SH-SY5Y (cell line): ENCODE measurements around the gene GABRR2.

ENCODE experiments used
- GATA2 ChIP-seq: IDR thresholded peaks from 2 replicates; pipeline ENCODE4 v1.6.1; 2011; ENCODE audit warnings: mild to moderate bottlenecking, low read depth, low read length
- GATA3 ChIP-seq: IDR thresholded peaks from 2 replicates; pipeline ENCODE4 v1.6.1; 2011; ENCODE audit warnings: low read depth, mild to moderate bottlenecking, low read length, moderate library complexity

GABRR2 gene

GRCh38 chr6:89350281-89350966, 35.3 kb upstream of the GABRR2 start:
- TF ChIP-seq GATA2, result no peak
- no peak for TF ChIP-seq GATA3

GRCh38 chr6:89348372-89348771, 33.3 kb upstream of the GABRR2 start:
- TF ChIP-seq GATA3 (no peak), GATA2 (no peak)

- TF ChIP-seq GATA3 (no peak), GATA2 (no peak)
Measured at GRCh38 chr6:89347825-89348224, 32.7 kb upstream of the GABRR2 start.

GRCh38 chr6:89346433-89346832, 31.3 kb upstream of the GABRR2 start:
- TF ChIP-seq GATA2 (no peak), GATA3 (no peak)

GRCh38 chr6:89339565-89339964, 24.5 kb upstream of the GABRR2 start:
- no peak for TF ChIP-seq GATA3
- no peak for TF ChIP-seq GATA2

GRCh38 chr6:89335164-89335563, 20.1 kb upstream of the GABRR2 start:
- no peak for TF ChIP-seq GATA2
- TF ChIP-seq GATA3, result no peak

GRCh38 chr6:89330910-89331309, 15.8 kb upstream of the GABRR2 start:
- TF ChIP-seq GATA3, result 0 out of 2 replicates have a peak, but pooled peaks have one; percentile 51
- TF ChIP-seq GATA2, result peak; percentile 38; the same call in 1 of the 2 replicates

- TF ChIP-seq GATA3, result no peak
- TF ChIP-seq GATA2, result no peak
Measured at GRCh38 chr6:89328976-89329375, 13.9 kb upstream of the GABRR2 start.

- TF ChIP-seq GATA2 (no peak), GATA3 (no peak)
Measured at GRCh38 chr6:89324304-89324703, 9.2 kb upstream of the GABRR2 start.

- no peak for TF ChIP-seq GATA3
- no peak for TF ChIP-seq GATA2
Measured at GRCh38 chr6:89323511-89323971, 8.4 kb upstream of the GABRR2 start.

- TF ChIP-seq GATA2, result no peak
- no peak for TF ChIP-seq GATA3
Measured at GRCh38 chr6:89321131-89321970, 6.3 kb upstream of the GABRR2 start.

- no peak for TF ChIP-seq GATA3
- TF ChIP-seq GATA2, result no peak
Measured at GRCh38 chr6:89320012-89320559, 5.0 kb upstream of the GABRR2 start.

GRCh38 chr6:89317067-89317466, 2.0 kb upstream of the GABRR2 start:
- no peak for TF ChIP-seq GATA3
- TF ChIP-seq GATA2, result no peak

GRCh38 chr6:89314692-89315091, 407 bp downstream of the GABRR2 start:
- no peak for TF ChIP-seq GATA3
